ENCODE measurements around the gene GPS1.

Gene GPS1

GRCh38 chr17:82096709-82097183, 45.0 kb downstream of the GPS1 start:
- H4K20me1 ChIP-seq (ENCODE audit: insufficient read depth, low read length): no peaks in the 10 kb centered on the region

DNA sequence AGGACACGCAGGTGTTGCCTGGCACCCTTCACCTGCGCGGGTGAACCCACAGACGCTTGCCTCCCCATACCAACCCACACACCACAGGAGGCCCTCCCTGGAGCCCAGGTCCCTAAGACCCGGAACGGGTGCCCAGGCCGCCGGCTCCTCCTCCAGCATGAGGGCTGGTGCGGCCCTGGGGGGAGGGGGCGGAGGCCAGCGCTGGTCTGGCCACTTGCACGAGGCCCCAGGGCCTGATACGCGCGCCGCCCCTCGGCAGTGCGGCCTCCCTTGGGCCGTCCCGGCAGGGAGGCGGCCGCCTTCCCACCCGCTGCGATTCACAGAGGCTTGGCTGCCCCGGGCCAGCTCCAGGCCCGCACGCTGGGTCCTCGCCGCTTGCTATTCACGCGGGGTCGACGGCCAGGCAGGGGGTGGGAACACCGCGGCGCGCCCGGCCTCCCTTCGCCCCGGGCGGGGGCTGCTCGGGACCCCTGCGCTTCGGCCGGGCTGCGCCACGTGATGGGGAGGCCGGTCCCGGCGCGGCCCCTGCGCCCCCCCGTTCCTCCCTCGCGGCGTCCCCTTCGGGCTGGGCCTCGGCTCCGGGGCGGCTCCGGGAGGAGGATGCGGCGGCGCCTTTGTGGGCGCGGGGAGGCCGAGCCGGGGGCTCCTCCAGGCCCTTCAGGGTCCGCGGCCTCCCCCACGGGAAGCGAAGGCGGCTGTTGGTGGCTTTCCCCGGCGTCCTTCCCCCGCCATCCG, 45.7 kb downstream of the GPS1 start:
- H3K4me3 ChIP-seq (ENCODE audit: low read depth, low read length, poor library complexity, severe bottlenecking): peak overlapping the region; percentile 97
- H4K20me1 ChIP-seq (ENCODE audit: insufficient read depth, low read length): no peaks in the 10 kb centered on the region
- H3K4me2 ChIP-seq (ENCODE audit: low read length): peak overlapping the region; percentile 73
- H3K79me2 ChIP-seq (ENCODE audit: insufficient read depth, low read length): peaks cover 19% of the 10 kb centered on the region
- H2AFZ ChIP-seq (ENCODE audit: low read length): no peak overlapping the region
- no peaks in the 10 kb centered on the region for H3K27me3 ChIP-seq (ENCODE audit: insufficient read depth, low read length)
- peak overlapping the region; percentile 53 for H3K27ac ChIP-seq (ENCODE audit: low read depth, low read length, poor library complexity, severe bottlenecking)
- TF ChIP-seq EZH2 (IDR thresholded peaks at IDR 0.05; ENCODE audit: borderline replicate concordance, low read length): no peak
- TF ChIP-seq, protein P1, sequence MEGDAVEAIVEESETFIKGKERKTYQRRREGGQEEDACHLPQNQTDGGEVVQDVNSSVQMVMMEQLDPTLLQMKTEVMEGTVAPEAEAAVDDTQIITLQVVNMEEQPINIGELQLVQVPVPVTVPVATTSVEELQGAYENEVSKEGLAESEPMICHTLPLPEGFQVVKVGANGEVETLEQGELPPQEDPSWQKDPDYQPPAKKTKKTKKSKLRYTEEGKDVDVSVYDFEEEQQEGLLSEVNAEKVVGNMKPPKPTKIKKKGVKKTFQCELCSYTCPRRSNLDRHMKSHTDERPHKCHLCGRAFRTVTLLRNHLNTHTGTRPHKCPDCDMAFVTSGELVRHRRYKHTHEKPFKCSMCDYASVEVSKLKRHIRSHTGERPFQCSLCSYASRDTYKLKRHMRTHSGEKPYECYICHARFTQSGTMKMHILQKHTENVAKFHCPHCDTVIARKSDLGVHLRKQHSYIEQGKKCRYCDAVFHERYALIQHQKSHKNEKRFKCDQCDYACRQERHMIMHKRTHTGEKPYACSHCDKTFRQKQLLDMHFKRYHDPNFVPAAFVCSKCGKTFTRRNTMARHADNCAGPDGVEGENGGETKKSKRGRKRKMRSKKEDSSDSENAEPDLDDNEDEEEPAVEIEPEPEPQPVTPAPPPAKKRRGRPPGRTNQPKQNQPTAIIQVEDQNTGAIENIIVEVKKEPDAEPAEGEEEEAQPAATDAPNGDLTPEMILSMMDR (IDR thresholded peaks at IDR 0.05; ENCODE audit: low read length): no peak
- no peaks in the 10 kb centered on the region for H3F3A ChIP-seq (ENCODE audit: insufficient read depth, low read length)
- H3K9me2 ChIP-seq (ENCODE audit: low read depth, low read length): no peaks in the 10 kb centered on the region
- peak overlapping the region; percentile 100 for H3K9ac ChIP-seq (ENCODE audit: low read length)
- no peaks in the 10 kb centered on the region for H3K9me3 ChIP-seq (ENCODE audit: low read length)
- peaks cover 49% of the 10 kb centered on the region for H3K4me1 ChIP-seq (ENCODE audit: insufficient read depth, low read length, severe bottlenecking)
- peaks cover 39% of the 10 kb centered on the region for H3K36me3 ChIP-seq (ENCODE audit: insufficient read depth, low read length)

More at GRCh38 chr17:82096709-82097183, 45.0 kb downstream of the GPS1 start:
- Histone ChIP-seq H3K27me3 (ENCODE audit: insufficient read depth, low read length) (no peaks in the 10 kb centered on the region), H3K9me2 (ENCODE audit: low read depth, low read length) (no peaks in the 10 kb centered on the region), H3K36me3 (ENCODE audit: insufficient read depth, low read length) (peaks cover 45% of the 10 kb centered on the region), H3K9ac (ENCODE audit: low read length) (peak overlapping the region; percentile 100), H3K27ac (ENCODE audit: low read depth, low read length, poor library complexity, severe bottlenecking) (peak overlapping the region; percentile 9), H3F3A (ENCODE audit: insufficient read depth, low read length) (no peaks in the 10 kb centered on the region), H3K4me2 (ENCODE audit: low read length) (peak overlapping the region; percentile 73), H2AFZ (ENCODE audit: low read length) (no peak overlapping the region), H3K4me3 (ENCODE audit: low read depth, low read length, poor library complexity, severe bottlenecking) (peak overlapping the region; percentile 97), H3K79me2 (ENCODE audit: insufficient read depth, low read length) (peaks cover 19% of the 10 kb centered on the region), H3K4me1 (ENCODE audit: insufficient read depth, low read length, severe bottlenecking) (peaks cover 43% of the 10 kb centered on the region), H3K9me3 (ENCODE audit: low read length) (no peaks in the 10 kb centered on the region)
- no peak for TF ChIP-seq EZH2 (IDR thresholded peaks at IDR 0.05; ENCODE audit: borderline replicate concordance, low read length)
- TF ChIP-seq, protein P1 (IDR thresholded peaks at IDR 0.05; ENCODE audit: low read length): no peak

DNA sequence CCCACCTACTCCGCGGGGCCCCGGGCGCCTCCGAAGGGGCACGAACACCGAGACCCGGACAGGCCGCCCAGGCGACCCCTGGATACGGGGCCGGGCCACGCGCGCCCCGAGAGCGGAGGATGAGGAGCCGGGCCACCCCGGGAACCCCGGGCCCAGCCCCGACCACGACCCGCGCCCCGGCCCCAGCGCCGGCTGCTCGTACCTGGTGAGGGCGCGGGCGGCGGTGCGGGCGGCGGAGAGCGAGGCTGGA, 46.1 kb downstream of the GPS1 start:
- no peak for TF ChIP-seq EZH2 (IDR thresholded peaks at IDR 0.05; ENCODE audit: borderline replicate concordance, low read length)
- TF ChIP-seq, protein P1 (IDR thresholded peaks at IDR 0.05; ENCODE audit: low read length): no peak
- H3K4me1 ChIP-seq (ENCODE audit: insufficient read depth, low read length, severe bottlenecking): peaks cover 49% of the 10 kb centered on the region
- peak overlapping the region; percentile 97 for H3K4me3 ChIP-seq (ENCODE audit: low read depth, low read length, poor library complexity, severe bottlenecking)
- peak overlapping the region; percentile 100 for H3K9ac ChIP-seq (ENCODE audit: low read length)
- no peaks in the 10 kb centered on the region for H3K27me3 ChIP-seq (ENCODE audit: insufficient read depth, low read length)
- no peak overlapping the region for H2AFZ ChIP-seq (ENCODE audit: low read length)
- H3K4me2 ChIP-seq (ENCODE audit: low read length): peak overlapping the region; percentile 73
- peaks cover 34% of the 10 kb centered on the region for H3K36me3 ChIP-seq (ENCODE audit: insufficient read depth, low read length)
- no peaks in the 10 kb centered on the region for H3K9me3 ChIP-seq (ENCODE audit: low read length)
- H3F3A ChIP-seq (ENCODE audit: insufficient read depth, low read length): no peaks in the 10 kb centered on the region
- H3K79me2 ChIP-seq (ENCODE audit: insufficient read depth, low read length): peaks cover 19% of the 10 kb centered on the region
- H3K27ac ChIP-seq (ENCODE audit: low read depth, low read length, poor library complexity, severe bottlenecking): peak overlapping the region; percentile 53
- no peaks in the 10 kb centered on the region for H4K20me1 ChIP-seq (ENCODE audit: insufficient read depth, low read length)
- no peaks in the 10 kb centered on the region for H3K9me2 ChIP-seq (ENCODE audit: low read depth, low read length)
